ENCODE measurements around the gene TMEM69.
A peak's percentile ranks its signal among the peaks of the same experiment; 100 is the strongest.
"Not testable (repeated sequence)": the region's sequence is repeated elsewhere in the genome, so short reads cannot be mapped to it uniquely, and the experiment has no call there.

Gene TMEM69, protein sequence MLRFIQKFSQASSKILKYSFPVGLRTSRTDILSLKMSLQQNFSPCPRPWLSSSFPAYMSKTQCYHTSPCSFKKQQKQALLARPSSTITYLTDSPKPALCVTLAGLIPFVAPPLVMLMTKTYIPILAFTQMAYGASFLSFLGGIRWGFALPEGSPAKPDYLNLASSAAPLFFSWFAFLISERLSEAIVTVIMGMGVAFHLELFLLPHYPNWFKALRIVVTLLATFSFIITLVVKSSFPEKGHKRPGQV

DNA sequence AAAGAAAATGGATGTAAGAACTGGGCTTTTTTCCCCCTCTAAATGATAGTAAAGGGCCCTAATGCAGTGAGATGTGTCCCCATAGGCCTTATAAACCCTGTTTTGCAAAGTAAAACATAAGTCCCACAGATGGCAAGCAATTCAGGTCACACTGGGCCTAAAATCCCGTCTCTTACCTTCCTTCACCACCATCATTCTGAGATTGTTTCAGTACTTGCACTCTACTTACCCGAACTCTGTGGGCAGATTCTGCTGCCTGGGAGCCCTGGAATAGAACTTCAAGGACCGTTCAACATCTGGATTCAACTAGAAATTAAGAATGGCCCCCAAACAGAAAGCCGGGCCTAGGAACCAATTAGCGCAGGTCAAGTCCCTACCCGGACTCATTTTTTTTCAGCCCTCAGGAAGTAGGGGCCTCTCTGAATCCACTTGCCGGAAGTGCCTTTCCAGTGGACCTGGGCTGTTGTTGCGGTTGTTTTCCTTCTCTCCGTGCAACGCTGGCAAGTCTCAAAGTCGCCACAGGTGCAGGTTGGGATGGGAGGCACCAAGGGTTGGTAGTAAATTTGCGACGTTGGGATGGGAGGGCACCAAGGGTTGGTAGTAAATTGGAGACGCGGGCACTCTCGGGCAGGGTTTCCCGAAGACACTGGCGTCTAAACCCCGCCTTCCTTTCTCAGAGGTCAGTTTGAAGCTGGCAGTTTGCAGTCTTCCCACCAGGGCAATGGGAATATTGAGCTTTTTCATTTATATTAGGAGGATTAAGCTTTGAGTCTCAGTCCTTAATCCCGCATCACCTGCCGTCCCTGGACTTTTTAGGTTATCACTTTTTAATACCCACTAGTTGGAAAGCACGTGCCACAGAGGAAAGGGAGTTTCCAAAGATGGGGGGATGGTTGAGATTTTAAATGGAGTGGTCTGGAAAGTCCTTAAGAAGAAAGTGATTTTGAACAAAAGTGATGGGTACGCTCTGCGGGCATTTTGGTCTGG is at the start of gene TMEM69:
TMEM69 (plus strand) TSS at position 428 of the 987 bp plus-strand sequence. CDS start 2,888 bp downstream, outside the sequence.
- peak; percentile 95 for DNase-seq

DNA sequence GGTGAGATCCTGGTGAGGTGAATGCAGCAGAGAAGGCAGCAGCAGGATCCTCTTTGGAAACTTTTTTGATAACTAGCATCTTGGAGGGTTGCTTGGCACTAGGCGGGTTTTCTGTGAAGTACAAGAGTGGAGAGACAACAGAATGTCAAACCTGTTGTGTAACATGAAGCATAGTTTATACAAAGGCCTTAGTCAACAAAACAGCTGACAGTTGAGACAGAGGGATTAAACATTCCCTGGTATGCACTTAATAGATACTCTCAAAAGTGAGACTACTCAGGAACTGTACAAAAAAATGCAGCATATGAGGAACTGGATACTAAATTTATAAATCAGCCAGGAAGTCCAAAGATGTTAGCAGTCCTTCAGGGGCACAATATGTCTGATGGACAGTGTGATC is 47.7 kb upstream of the TMEM69 start:
- DNase-seq, result no peak

DNA sequence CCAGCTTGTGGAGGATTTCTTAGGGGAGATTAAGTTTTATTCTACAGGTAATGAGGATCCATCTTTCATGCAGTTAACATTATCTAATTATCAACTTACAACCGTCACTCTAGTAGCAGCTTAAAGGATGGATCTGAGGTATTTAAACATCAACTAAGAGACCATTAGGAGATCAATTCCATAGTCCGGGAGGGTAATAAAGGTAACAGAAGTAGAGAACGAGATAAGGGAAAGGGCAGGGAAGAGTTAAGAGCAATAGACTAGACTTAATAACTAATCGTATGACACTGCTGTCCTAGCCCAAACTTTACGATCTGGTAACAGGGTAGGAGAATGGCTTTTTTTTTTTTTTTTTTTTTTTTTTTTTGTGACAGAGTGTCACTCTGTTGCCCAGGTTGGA is 44.7 kb upstream of the TMEM69 start:
- no peak for DNase-seq

DNA sequence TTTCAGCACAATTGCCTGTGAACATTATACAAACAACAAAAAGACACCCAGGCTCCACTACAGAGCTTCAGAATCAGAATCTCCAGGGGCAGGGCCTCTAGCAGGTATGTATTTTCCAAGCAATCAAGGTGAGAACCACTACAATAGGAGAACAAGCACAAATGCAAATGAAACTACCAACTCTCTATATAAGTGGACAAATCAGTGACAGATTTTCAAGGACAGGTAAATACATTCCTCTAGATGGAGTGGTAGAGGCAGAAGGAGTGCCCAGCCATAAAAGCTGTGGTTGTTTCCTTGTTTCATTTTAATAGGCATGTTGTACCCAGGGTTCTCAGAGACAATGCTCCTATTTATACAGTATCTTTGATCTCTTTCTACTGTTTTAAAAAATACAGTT is 44.0 kb upstream of the TMEM69 start:
- peak; percentile 53 for DNase-seq

DNA sequence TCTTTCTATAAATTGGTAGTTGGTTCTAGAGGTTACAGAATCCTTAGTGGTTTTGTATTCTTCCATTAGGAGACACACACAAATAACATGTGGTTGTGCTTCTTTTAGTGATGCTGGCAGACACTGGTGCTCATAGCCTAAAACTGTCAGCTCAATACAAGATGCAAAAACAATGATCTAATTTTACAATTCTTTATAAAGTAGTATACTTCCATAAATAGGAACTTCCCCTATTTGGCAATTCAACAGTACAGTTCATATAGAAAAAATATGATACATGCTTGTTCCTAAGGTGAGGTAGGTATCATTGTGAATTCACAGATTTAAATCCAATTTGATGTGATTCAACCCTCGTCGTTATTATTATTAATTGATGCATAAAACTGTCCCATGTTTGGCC is 43.3 kb upstream of the TMEM69 start:
- no peak for DNase-seq

DNA sequence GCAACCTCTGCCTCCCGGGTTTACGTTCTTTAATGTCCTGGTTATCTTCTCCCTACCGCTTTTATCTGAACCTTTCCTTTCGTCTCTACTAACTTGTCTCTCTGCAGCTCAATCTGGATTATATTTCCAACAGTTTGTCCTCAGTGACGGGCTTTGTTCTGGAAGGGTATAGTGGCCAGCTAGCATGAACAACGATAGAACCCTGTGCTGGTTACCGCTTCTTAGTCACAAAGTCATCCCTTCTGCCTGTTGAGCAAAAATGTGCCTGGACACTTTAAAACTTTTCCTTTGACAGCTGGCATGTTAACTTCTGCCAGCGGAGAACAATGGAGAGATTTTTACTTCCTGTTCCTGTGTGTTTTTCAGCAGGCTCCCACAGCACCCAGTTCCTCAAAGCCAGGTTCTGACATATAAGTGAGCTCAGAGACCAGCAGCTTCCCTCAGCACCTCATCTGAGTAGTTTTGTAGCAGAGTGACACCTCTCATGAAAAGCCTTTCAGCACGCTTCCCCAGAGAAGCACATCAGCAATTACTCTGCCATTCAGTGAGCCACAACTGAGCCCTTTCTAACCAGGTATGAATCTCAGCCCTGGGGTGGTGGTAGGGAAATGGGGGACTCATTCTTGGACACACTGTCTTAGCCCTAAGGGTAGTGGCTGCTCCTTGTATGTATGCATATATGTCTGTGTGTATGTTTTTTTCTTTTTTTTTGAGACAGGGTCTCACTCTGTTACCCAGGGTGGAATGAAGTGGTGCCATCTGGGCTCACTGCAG is 40.5 kb upstream of the TMEM69 start:
- DNase-seq, result no peak

DNA sequence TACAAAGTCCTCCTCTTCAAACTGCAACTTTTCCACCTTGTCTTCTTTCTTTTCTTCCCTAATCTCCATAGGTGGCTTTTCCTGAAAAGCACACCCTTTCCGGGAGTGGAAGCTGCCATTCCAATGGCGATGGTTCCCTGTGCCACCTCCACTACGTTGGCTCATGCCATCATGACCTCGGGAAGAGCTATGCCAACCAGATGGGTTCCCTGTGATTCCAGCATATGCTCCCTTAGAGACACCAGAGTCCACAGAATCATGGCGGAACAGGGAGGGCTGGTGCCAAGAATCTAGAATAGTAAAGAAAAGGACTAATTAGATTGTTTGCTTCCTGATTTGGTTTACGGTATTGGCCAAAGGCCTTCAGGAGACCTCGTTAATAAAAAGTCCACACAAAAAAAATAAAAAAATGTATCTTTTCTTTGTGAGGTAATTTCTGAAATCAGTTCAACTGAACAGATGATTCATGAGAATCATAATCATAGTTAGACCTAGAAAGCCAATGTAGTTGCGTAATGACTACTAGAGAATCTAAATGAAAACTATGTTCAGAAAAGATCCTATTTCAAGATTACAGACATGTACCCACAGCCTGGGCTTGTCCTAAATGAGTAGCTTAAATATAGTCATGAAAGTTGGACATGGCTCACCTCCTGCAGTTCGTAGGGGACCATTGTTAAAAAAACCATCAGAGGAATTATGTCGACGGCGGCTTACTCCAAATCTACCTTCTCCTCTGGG is 33.3 kb upstream of the TMEM69 start:
- DNase-seq, result no peak

DNA sequence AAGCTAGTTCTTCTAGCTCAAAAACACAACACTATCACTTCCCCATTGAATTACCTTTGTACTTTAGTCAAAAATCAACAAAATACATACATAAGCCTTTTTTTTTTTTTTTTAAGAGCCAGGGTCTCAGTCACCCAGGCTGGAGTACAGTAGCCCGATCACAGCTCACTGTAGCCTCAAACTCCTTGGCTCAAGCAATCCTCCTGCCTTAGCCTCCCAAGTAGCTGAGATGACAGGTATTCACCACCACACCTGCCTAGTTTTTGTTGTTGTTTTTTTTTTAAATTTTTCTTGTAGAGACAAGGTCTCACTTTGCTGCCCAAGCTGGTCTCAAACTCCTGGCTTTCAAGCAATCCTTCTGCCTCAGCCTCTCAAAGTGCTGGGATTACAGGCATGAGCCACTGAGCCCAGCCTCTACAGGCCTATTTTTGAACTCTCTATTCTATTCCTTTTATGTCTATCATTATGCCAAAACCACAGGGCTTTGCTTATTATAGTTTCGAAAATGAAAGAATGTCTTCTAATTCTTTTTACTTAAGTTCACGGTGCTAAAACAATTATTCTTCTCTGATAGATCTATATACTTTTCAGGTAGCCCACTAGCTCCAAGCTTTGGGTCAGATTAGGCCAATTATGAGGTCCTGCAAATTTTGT is 31.3 kb upstream of the TMEM69 start:
- DNase-seq, result no peak

DNA sequence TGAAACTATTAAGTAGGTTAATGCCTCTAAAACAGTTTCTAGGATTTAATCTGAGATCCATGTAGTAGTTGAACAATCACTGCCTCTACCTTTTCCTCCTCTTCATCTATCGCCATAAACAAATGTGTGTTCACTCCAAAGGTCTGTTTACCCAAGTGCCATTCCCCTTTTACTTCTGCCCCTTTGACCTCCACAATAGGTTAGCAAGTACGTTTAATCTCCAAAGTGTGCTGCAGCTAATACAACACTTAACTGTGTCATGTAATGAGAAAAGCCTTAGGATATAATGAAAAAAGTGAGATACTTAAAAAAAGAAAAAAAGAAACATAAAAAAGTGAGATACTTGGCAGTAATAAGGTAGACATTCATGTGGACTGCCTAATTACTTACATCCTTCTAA is 29.8 kb upstream of the TMEM69 start:
- no peak for DNase-seq

DNA sequence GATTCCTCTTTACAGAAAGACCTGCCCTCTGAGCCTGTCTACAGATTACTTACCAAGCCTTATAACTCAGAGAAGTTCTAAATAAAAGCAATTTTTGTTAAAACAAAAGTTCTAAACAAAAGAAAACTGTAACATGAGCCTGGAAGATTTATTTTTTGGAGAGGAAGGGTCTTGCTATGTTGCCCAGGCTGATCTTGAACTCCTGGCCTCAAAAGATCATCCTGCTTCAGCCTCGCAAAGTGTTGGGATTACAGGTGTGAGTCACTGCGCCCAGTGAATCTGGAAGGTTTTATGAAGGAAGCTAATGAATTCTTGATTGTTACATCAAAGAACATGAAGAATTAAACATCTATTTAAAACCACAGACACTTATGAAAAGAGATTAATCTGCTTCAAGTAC is 28.8 kb upstream of the TMEM69 start:
- DNase-seq, result no peak

DNA sequence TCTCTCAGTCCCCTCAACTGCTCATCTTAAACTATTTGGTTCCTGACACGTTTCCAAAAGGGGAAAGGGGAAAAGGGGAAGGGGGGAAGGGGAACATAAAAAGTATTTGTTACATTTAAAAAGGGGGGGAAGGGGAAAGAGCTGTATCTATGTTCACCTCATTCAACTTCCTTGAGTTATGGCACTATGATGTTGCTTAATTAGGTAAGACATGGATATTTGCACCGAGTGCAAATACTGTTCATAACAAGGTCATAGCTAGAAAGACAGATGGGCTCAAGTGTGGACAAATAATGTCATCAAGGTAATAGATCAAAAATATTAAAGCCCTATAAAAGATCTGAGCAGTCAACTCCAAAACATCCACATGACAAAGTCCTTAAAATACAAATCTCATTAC is 27.6 kb upstream of the TMEM69 start:
- no peak for DNase-seq

DNA sequence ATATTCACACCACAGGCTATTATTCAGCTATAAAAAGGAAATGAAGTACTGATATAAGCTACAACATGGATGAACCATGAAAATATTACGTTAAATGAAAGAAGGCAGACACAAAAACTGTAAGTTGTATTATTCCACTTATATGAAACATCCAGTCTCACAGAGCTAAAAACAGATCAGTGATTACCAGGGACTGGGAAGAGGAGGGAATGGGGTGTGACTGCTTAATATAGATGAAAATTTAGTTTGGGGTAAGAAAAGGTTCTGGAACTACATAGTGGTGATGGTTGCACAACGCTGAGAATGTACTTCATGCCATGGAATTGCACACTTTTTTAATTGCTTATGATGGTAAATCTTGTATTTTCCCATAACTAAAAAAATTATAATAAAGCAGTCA is 21.1 kb upstream of the TMEM69 start:
- no peak for DNase-seq

DNA sequence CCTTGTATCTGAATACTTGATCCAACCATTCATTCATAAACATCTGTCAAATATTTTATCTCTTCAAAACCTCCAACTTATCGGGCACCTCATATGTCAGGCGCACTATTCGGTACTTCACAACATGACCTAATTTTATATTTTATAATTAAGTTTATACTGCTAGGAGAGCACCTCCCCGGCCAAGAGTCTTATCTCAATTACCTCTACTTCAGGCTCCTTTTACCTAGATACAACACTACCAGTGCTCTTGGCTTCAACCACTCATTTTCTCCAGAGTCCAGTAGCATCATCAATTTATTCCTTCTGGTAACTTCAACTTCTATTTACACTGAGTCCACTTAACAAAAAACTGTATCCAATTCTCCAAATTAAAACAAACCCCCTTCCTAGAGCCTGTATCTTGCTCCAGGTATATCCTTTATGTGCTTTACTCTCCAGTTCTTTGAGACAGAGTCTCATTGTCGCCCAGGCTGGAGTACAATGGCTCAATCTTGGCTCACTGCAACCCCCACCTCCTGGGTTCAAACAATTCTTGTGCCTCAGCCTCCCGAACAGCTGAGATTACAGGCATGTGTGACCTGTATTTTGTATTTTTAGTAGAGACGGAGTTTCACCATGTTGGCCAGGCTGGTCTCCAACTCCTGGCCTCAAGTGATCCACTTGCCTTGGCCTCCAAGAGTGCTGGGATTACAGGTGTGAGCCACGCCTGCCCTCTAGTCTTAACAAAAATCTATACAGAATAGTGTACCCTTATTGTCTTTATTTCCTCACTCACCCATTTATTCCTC is 20.5 kb upstream of the TMEM69 start:
- no peak for DNase-seq

DNA sequence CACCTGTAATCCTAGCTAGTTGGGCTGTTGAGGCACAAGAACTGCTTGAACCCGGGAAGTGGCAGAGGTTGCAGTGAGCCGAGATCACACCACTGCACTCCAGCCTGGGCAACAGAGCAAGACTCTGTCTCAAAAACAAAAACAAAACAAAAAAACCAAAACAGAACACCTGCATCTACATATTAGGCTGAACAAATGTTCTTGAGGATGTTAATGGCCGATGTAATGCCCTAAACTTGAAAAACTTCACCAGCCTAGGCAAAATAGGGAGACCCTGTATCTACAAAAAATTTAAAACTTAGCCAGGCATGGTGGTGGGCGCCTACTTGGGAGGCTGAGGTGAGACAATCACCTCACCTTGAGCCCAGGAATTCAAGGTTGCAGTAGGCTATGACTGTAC is 19.5 kb upstream of the TMEM69 start:
- DNase-seq, result no peak

DNA sequence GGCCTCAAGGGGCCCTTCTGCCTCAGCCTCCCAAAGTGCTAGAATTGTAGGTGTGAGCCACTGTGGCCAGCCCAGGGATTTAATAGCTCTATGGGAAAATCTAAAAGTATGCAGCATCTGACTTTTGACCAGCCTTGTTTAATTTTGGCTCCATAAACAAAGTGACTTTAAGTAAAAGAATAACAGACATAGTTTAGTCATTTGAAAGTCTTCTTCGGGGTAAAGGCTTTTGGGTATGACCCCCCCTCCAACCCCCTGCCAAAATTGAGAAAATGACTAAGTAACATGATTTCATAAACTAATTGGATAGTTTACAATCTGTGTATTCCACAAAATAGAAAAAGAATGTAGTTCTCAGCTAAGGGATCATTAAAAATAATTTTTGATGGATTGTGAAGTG is 18.6 kb upstream of the TMEM69 start:
- no peak for DNase-seq

DNA sequence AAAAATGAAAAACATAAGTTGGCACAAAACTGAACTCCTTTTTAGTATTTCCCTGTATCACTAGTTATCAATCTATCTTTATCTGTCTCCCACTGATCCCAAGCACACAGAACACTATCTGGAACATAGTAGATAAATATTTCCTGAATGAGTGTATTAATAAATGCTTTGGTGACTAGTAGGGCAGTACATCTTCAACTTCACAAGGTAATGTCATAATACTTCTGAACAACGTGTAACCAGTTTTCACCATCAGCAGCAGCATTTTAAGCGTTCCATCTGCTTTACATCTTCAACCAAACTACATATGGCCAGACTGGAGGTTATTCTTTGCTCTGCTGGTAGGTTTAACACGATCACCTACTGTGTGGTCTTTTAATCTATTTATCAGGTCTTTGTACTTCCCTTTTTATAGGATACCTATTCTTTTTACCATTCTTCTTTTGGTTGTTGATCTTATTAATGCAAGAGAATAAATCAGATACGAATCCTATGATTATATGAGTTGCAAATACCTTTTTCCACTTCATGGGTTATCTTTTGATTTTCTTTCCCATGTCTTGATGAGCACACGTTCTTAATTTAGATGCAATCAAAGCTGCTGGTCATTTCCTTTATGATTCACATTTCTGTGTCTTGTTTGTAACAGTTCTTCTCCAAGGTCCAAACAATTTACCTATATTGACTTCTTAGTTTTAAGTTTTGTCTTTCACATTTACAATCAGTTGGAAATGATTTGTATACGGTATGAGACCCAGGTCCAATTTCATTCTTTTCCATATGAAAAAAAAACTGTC is 17.9 kb upstream of the TMEM69 start:
- DNase-seq, result no peak

DNA sequence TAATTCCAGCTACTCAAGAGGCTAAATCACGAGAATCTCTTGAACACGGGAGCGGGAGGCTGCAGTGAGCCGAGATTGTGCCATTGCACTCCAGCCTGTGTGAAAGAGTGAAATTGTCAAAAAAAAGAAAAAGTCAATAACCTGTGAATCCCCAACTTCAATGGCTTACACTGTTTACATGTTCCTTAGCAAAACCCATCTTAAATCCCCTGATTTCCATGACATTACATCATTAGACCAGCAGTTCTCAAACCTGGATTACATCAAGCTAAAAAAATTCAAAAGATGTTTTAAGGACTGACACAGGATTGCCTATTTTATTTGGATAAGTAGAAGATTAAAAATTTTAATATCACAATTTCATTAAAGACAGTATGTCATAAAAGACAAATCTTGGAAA is 14.0 kb upstream of the TMEM69 start:
- DNase-seq, result no peak

DNA sequence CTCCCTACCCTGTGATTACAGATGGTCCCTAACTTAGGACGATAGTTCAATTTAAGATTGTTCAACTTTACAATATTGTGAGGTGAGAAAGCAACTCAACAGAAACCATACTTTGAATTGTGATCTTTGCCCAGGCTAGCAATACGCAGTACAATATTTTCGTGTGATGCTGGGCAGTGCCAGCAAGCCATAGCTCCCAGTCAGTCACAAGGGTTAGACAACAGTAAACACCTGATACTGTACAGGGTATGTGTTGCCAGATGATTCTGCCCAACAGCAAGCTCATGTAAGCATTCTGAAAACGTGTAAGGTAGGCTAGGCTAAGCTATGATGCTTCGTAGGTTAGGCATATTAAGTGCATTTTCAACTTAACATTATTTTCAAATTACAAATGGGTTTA is 13.5 kb upstream of the TMEM69 start:
- DNase-seq, result no peak

DNA sequence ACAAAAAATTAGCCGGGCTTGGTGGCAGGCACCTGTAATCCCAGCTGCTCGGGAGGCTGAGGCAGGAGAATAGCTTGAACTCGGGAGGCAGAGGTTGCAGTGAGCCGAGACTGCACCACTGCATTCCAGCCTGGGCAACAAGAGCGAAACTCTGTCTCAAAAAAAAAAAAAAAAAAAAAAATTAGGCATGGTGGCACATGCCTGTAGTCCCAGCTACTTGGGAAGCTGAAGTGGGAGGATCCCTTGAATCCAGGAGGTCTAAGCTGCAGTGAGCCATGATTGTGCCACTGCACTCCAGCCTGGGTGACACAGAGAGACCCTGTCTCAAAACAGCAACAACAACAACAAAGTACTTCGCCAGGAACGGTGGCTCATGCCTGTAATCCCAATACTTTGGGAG is 11.4 kb upstream of the TMEM69 start:
- not testable (repeated sequence) for DNase-seq

DNA sequence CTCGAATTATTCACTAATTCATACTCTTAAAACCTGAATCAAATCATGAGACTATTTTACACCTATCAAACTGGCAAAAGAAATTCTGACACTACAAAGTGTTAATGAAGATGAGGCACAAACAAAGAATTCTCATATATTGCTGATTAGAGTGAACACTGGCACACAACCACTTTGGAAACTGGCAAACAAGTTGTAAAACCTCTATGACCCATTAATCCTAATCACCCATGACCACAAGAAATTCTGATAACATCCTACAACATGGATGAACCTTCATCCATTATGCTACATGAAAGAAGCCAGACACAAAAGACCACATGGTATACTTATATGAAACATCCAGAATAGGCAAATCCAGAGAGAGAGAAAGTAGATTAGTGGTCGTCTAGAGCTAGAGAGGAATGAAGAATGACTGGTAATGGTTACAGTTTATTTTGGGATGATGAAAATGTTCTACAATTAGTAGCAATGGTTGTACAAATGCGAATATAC is 10.2 kb upstream of the TMEM69 start:
- no peak for DNase-seq

Data from DMS53 (cell line).